Measurements from ENCODE around the gene PACRG.

GRCh38 chr6:163325390-163325784, 597.6 kb downstream of the PACRG start:
- TF ChIP-seq NFIC (IDR thresholded peaks at IDR 0.05; ENCODE audit: borderline replicate concordance) (no peak), RCOR1 (IDR thresholded peaks at IDR 0.05; ENCODE audit: low read length) (no peak), FOXJ3 (CRISPR knock-in tag; IDR thresholded peaks at IDR 0.05) (no peak), POLR2AphosphoS5 (IDR thresholded peaks at IDR 0.05; ENCODE audit: low read depth, low read length) (no peak), GABPA (IDR thresholded peaks at IDR 0.05; ENCODE audit: low read depth) (no peak), CTCF (IDR thresholded peaks at IDR 0.05) (no peak), EP300 (IDR thresholded peaks at IDR 0.05; ENCODE audit: borderline replicate concordance in 1 of 2, low read depth in 1 of 2, low read length in 1 of 2) (no peak), FOXM1 (IDR thresholded peaks at IDR 0.05; ENCODE audit: low read depth) (no peak), EZH2phosphoT487 (IDR thresholded peaks at IDR 0.05; ENCODE audit: borderline replicate concordance, low read depth) (no peak), RXRA (IDR thresholded peaks at IDR 0.05; ENCODE audit: borderline replicate concordance, low read depth) (no peak), MAX (IDR thresholded peaks at IDR 0.05; ENCODE audit: low read depth) (no peak)
